GM18508 (cell line): ENCODE data around the gene LRRC8C.

Source experiments
- ATAC-seq: cut with Tn5 transposase; IDR thresholded peaks from one replicate; pipeline ENCODE4 v1.9.1; 2021; ENCODE audit warnings: moderate number of reproducible peaks; ENCODE audit not compliant: insufficient read depth, unreplicated experiment

LRRC8C gene

GRCh38 chr1:89724369-89725010 lies 91.6 kb downstream of the LRRC8C start:
- ATAC-seq: peak; percentile 70

- no peak for ATAC-seq
These were observed 92.1 kb downstream of the LRRC8C start for GRCh38 chr1:89725011-89725370.

- no peak for ATAC-seq
These were observed 92.7 kb downstream of the LRRC8C start for GRCh38 chr1:89725631-89726030.

GRCh38 chr1:89727517-89728312 lies 94.8 kb downstream of the LRRC8C start:
- ATAC-seq: no peak

DNA sequence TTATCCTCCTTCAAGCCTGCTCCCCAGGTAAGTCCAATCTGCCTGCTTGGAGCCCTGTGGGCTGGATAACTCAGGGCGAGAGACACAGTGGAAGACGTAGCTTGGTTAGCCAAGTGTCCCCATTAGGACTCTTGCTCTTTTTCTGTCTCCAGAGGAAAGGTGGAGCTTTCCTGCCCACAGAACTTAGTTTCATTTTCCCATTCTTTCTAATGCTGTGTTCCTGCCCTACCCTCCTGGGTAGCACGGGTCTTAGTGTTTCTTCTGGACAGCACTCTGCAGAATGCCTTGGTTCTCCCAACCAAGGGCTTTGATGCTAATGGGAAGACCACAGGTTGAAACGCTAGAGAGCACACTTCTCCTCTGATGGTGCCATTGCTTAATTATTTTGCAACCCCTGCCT lies 95.5 kb downstream of the LRRC8C start:
- no peak for ATAC-seq

- ATAC-seq: no peak
These were observed 99.3 kb downstream of the LRRC8C start for GRCh38 chr1:89732206-89732605.

- no peak for ATAC-seq
These were observed 99.8 kb downstream of the LRRC8C start for GRCh38 chr1:89732643-89733222.

GRCh38 chr1:89733748-89734147 lies 100.8 kb downstream of the LRRC8C start:
- ATAC-seq: no peak

DNA sequence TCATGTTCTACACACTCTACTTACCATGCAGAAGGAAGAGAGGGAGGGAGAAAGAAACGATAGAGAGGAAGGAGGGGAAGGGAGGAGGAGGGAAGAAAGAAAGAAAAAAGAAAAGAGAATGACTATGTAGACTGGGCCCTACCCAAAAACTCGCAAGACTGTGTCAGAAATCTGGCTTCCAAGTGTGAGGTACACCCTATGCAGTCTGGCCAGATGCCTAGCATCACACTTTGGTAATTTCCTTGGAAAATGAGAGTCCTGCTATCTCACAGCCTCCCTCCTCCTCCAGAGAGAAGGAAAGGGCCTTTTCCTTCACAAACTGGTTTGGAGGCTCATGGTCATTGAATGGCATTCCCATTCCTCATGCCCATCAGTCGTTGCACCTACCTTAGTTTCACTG lies 101.5 kb downstream of the LRRC8C start:
- no peak for ATAC-seq

DNA sequence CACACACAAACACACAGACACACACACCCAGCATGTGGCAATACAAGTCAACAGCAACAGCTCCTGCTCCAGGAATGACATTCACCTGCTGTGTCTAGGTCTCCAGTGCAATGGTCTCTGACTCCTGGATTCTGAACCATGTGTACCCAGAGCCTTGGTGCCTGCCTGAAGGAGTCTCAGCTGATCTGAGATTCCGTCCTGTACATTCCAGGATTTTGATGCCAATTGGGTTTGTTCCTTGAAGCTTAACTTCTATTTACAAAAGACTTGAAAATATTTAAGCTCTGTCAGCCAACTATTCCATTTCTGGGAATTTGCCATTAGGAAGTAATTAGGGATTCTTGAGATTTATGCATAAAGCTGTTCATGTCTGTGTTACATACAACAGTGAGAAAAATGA lies 102.6 kb downstream of the LRRC8C start:
- ATAC-seq: no peak

- ATAC-seq: no peak
These were observed 104.2 kb downstream of the LRRC8C start for GRCh38 chr1:89736937-89737733.

DNA sequence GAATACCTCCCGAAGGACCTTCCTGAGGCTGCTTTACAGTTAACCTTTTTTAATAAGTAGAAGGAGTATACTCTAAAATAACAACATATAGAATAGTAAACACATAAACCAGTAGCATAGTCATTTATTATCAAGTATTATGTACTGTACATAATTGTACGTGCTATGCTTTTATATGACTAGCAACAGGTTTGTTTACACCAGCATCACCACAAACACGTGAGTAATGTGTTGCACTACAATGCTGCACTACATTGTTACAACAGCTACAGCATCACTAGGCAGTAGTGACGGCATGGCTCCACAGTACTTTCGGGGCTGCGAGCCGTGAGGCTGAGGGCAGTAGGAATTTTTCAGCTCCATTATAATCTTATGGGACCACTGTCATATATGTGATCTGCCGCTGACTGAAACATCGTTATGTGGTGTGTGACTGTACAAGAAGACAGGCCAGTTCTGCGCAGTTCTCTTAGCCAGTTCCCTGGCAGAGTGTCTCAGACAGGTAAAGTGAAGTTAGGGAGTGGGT lies 105.1 kb downstream of the LRRC8C start:
- ATAC-seq: no peak

DNA sequence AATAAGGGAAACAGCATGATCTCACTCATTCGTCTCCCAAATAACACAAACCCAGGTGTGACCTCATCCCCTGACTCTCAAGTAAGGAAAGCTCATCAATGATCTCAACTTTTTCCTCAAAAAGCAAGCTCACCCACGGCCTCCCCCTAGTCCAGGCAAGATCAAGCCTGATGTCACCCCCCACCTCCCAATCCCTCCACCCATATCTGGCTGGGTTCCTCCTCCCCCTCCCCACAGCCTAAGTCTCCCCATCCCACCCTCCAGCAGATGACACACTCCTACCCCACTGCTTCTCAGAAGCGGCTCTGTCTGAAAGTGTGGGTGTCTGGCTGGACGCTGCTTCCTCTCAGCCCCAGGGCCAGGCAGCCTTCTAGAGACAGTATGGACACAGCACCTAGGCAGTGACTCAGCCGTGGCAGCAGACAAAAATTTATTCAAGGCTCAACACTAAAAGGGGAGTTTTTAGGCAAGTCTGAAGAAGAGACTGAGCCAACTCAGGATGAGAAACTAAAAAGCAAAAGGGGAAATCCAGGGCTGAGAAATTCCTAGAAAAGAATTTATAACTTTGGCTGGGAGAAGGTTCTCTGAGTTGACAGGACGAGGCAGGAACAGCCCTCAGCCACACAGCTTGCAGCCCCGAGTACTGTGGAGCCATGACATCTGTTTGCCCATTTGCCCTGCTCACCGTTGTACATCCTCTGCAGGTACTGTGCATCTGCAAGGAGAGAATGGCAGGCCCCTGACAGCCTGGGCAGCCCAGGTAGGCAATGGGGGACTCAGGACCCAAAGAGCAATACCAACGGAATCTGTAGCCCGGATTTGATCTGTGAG lies 106.3 kb downstream of the LRRC8C start:
- ATAC-seq: no peak

DNA sequence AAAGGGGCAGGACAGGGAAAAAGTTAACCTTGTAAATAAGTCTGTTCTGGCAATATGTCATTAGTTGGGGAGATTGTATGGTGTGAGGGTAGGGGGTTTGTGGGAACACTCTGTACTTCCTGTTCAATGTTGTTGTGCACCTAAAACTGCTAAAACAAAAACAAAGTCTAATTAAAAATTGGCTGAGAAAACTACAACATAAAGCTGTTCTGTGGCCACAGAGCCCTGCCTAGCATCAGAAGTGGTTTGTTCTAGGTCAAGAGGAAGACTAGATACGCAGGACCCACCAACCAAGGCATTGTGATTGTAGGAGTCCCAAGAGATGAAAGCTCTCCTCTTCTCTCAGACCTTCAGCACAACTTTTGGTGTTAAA lies 106.9 kb downstream of the LRRC8C start:
- ATAC-seq: no peak

DNA sequence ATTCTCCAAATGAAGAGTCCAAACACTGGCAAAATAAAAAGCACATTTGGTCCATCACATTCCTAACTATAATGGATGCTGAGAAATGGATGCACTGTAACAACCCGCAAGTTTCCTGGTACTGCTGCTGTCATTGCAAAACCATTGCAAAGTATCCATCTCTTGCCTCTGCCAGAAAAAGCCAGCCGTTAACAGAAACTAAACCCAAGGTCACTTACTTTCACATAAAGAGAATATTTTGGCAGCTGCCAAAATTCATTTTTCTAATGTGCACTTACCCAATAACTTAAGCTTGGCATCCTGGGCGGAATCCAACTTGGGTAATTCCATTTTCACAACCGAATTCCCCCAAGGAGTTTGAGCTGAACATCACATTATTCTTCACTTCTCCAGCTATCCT lies 110.9 kb downstream of the LRRC8C start:
- no peak for ATAC-seq

- ATAC-seq: no peak
These were observed 113.7 kb downstream of the LRRC8C start for GRCh38 chr1:89746424-89747149.

DNA sequence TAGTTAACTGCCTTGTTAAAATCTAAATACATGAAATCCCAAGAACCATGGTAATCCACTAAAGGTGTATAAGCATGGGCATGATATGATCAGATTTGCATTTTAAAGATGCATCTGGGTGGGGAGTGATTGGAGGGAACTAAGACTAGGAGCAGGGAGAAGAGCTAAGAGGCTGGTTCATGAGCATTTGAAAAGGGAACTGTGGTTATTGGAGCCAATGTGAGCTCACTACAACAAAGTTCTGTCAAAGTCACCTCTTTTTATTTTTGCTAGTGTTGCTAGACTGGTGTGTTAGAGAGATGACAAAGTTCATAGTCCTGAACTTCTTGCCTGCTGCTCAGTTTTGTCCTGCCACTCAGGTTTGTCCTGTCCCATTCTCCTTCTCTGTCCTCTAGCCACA lies 120.8 kb downstream of the LRRC8C start:
- no peak for ATAC-seq

- no peak for ATAC-seq
These were observed 121.6 kb downstream of the LRRC8C start for GRCh38 chr1:89754518-89754917.

GRCh38 chr1:89755591-89755990 lies 122.7 kb downstream of the LRRC8C start:
- ATAC-seq: no peak
